ENCODE results near the gene CFB. TPM values are rescaled to one million over a fixed set of nuclear protein-coding genes. Genes with fewer than 3 reads are reported as not detected.

The CFB gene
- total and polyA plus RNA-seq, 4 donors = 2,016 to 3,272 (median 3,140) TPM

- peak overlapping the region; percentile 81 to 90 for H3K27ac ChIP-seq (ENCODE audit: low read depth in 1 of 2, low read length in 2 of 2)
- no peaks in the 10 kb centered on the region for H3K27me3 ChIP-seq (ENCODE audit: control insufficient read depth in 4 of 4, insufficient read depth in 4 of 4, low read length in 3 of 4)
- TF ChIP-seq, protein P1, sequence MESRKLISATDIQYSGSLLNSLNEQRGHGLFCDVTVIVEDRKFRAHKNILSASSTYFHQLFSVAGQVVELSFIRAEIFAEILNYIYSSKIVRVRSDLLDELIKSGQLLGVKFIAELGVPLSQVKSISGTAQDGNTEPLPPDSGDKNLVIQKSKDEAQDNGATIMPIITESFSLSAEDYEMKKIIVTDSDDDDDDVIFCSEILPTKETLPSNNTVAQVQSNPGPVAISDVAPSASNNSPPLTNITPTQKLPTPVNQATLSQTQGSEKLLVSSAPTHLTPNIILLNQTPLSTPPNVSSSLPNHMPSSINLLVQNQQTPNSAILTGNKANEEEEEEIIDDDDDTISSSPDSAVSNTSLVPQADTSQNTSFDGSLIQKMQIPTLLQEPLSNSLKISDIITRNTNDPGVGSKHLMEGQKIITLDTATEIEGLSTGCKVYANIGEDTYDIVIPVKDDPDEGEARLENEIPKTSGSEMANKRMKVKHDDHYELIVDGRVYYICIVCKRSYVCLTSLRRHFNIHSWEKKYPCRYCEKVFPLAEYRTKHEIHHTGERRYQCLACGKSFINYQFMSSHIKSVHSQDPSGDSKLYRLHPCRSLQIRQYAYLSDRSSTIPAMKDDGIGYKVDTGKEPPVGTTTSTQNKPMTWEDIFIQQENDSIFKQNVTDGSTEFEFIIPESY (IDR thresholded peaks at IDR 0.05) = no peak
- TF ChIP-seq HNF4A (conservative IDR thresholded peaks at IDR 0.05) = no peak
- TF ChIP-seq GABPA (IDR thresholded peaks at IDR 0.05 in 1 of 2, conservative IDR thresholded peaks at IDR 0.05 in 1 of 2) = no peak
- TF ChIP-seq RXRA (IDR thresholded peaks at IDR 0.05) = no peak
- no peak for TF ChIP-seq FOXA2 (IDR thresholded peaks at IDR 0.05)
- no peak for TF ChIP-seq HNF4G (IDR thresholded peaks at IDR 0.05)
- H3K4me1 ChIP-seq (ENCODE audit: control insufficient read depth in 4 of 4, insufficient read depth in 4 of 4, low read length in 3 of 4) = peaks cover 10 to 45% (median 29%) of the 10 kb centered on the region in 4 donors
- no peak for DNase-seq (ENCODE audit: low spot score)
- 34% methylated on average over 29 of the region's 29 CpGs for WGBS
- peaks cover 0 to under 1% (median 0%) of the 10 kb centered on the region in 4 donors for H3K36me3 ChIP-seq (ENCODE audit: control insufficient read depth in 4 of 4, insufficient read depth in 3 of 4, low read depth in 1 of 4, low read length in 3 of 4)
- no peaks in the 10 kb centered on the region for H3K9me3 ChIP-seq (ENCODE audit: control insufficient read depth in 4 of 4, low read length in 3 of 4)
- no peak overlapping the region for H3K9ac ChIP-seq (ENCODE audit: low read depth in 1 of 2, low read length in 2 of 2)
- H3K4me3 ChIP-seq (ENCODE audit: low read depth in 1 of 3, low read length in 3 of 3) = peak overlapping the region in 1 of 3 donors; percentile 77
Observed at GRCh38 chr6:31900917-31901414, 44.9 kb upstream of the CFB start.

GRCh38 chr6:31901415-31901952 is 44.4 kb upstream of the CFB start:
- Histone ChIP-seq H3K4me1 (ENCODE audit: control insufficient read depth in 4 of 4, insufficient read depth in 4 of 4, low read length in 3 of 4) (peaks cover 10 to 42% (median 29%) of the 10 kb centered on the region in 4 donors), H3K27ac (ENCODE audit: low read depth in 1 of 2, low read length in 2 of 2) (peak overlapping the region; percentile 81 to 90), H3K9me3 (ENCODE audit: control insufficient read depth in 4 of 4, low read length in 3 of 4) (no peaks in the 10 kb centered on the region), H3K9ac (ENCODE audit: low read depth in 1 of 2, low read length in 2 of 2) (no peak overlapping the region), H3K36me3 (ENCODE audit: control insufficient read depth in 4 of 4, insufficient read depth in 3 of 4, low read depth in 1 of 4, low read length in 3 of 4) (no peaks in the 10 kb centered on the region), H3K27me3 (ENCODE audit: control insufficient read depth in 4 of 4, insufficient read depth in 4 of 4, low read length in 3 of 4) (no peaks in the 10 kb centered on the region), H3K4me3 (ENCODE audit: low read depth in 1 of 3, low read length in 3 of 3) (peak overlapping the region in 1 of 3 donors; percentile 77)
- 2% methylated on average over 45 of the region's 45 CpGs for WGBS
- DNase-seq (ENCODE audit: low spot score) = peak; percentile 56
- TF ChIP-seq, protein P2, sequence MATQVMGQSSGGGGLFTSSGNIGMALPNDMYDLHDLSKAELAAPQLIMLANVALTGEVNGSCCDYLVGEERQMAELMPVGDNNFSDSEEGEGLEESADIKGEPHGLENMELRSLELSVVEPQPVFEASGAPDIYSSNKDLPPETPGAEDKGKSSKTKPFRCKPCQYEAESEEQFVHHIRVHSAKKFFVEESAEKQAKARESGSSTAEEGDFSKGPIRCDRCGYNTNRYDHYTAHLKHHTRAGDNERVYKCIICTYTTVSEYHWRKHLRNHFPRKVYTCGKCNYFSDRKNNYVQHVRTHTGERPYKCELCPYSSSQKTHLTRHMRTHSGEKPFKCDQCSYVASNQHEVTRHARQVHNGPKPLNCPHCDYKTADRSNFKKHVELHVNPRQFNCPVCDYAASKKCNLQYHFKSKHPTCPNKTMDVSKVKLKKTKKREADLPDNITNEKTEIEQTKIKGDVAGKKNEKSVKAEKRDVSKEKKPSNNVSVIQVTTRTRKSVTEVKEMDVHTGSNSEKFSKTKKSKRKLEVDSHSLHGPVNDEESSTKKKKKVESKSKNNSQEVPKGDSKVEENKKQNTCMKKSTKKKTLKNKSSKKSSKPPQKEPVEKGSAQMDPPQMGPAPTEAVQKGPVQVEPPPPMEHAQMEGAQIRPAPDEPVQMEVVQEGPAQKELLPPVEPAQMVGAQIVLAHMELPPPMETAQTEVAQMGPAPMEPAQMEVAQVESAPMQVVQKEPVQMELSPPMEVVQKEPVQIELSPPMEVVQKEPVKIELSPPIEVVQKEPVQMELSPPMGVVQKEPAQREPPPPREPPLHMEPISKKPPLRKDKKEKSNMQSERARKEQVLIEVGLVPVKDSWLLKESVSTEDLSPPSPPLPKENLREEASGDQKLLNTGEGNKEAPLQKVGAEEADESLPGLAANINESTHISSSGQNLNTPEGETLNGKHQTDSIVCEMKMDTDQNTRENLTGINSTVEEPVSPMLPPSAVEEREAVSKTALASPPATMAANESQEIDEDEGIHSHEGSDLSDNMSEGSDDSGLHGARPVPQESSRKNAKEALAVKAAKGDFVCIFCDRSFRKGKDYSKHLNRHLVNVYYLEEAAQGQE (IDR thresholded peaks at IDR 0.05) = no peak
- peak in 1 of 2 donors; percentile 35 for TF ChIP-seq EGR1 (IDR thresholded peaks at IDR 0.05; ENCODE audit: low read depth in 2 of 2)

DNA sequence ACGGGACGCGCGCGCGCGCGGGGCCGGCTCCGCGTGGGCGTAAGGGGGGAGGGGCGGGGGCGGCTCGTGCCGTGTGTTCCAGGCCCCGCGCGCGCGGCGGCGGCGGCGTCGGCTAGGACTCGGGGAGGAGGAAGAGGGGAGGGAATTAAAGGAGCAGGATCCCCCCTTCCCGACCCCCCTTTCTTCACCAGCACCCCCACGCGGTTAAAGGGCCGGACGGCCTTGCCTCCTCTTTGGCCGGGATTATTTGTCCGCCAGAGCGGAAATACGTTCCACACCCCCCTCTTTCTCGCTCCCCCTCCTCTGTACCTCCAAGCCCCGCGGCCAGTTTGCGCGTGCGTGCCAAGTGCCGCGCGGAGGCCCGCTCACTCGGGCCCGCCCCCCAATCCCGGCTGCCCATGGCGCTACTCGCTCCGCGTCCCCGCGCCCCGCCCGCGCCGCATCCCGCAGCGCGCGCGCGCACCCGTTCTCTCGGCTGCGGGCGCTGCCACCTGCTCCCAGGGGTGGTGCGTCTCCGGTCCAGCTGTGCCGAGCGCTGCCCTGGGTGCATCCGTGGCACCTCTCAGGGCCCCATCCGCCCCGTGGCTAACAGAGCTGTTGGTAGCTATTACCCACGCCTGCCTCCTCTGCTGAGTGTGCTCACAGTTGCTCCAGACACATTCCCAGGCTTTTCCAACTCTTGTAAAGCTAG is 43.8 kb upstream of the CFB start, which contains the start of gene ZBTB12:
Gene ZBTB12 (minus strand): TSS at position 134 of the 691 bp plus-strand sequence. CDS start 781 bp downstream, outside the sequence.
- DNase-seq (ENCODE audit: low spot score) = peak; percentile 78
- H3K4me3 ChIP-seq (ENCODE audit: low read depth in 1 of 3, low read length in 3 of 3) = peak within 1 kb of the TSS; percentile 61 to 77 (median 63)
- no peaks in the 10 kb centered on the region for H3K27me3 ChIP-seq (ENCODE audit: control insufficient read depth in 4 of 4, insufficient read depth in 4 of 4, low read length in 3 of 4)
- peak within 1 kb of the TSS; percentile 81 to 90 for H3K27ac ChIP-seq (ENCODE audit: low read depth in 1 of 2, low read length in 2 of 2)
- H3K4me1 ChIP-seq (ENCODE audit: control insufficient read depth in 4 of 4, insufficient read depth in 4 of 4, low read length in 3 of 4) = peaks cover 7 to 38% (median 28%) of the 10 kb centered on the region in 4 donors
- WGBS = under 1% methylated on average over 77 of the region's 77 CpGs
- no peaks in the 10 kb centered on the region for H3K9me3 ChIP-seq (ENCODE audit: control insufficient read depth in 4 of 4, low read length in 3 of 4)
- peak within 1 kb of the TSS; percentile 43 to 92 for H3K9ac ChIP-seq (ENCODE audit: low read depth in 1 of 2, low read length in 2 of 2)
- H3K36me3 ChIP-seq (ENCODE audit: control insufficient read depth in 4 of 4, insufficient read depth in 3 of 4, low read depth in 1 of 4, low read length in 3 of 4) = no peaks in the 10 kb centered on the region
- TF ChIP-seq EGR1 (IDR thresholded peaks at IDR 0.05; ENCODE audit: low read depth in 2 of 2) = peak in 1 of 2 donors; percentile 23
- no peak for TF ChIP-seq HNF4G (IDR thresholded peaks at IDR 0.05)
- TF ChIP-seq, protein P2 (IDR thresholded peaks at IDR 0.05) = no peak
- TF ChIP-seq NR2F2 (IDR thresholded peaks at IDR 0.05) = no peak
- TF ChIP-seq SP1 (IDR thresholded peaks at IDR 0.05) = no peak
- TF ChIP-seq FOXA1 (IDR thresholded peaks at IDR 0.05) = no peak
- no peak for TF ChIP-seq FOXA2 (IDR thresholded peaks at IDR 0.05)
- no peak for TF ChIP-seq MAX (IDR thresholded peaks at IDR 0.05)
- TF ChIP-seq TAF1 (conservative IDR thresholded peaks at IDR 0.05) = no peak
- TF ChIP-seq HNF4A (conservative IDR thresholded peaks at IDR 0.05) = no peak
- TF ChIP-seq JUND (IDR thresholded peaks at IDR 0.05) = no peak
- no peak for TF ChIP-seq GABPA (IDR thresholded peaks at IDR 0.05 in 1 of 2, conservative IDR thresholded peaks at IDR 0.05 in 1 of 2)
- peak; percentile 23 to 39 for TF ChIP-seq RAD21 (IDR thresholded peaks at IDR 0.05)
